Hepatocyte (in vitro differentiated cells): ENCODE data around the gene RSPH9.

Source experiments
- EZH2 ChIP-seq: fragments of 200-600 bp; sonication (generic); IDR thresholded peaks from 2 replicates; pipeline ENCODE4 v1.6.1; 2016; ENCODE audit warnings: antibody characterized with exemption, mild to moderate bottlenecking, borderline replicate concordance
- EZH2phosphoT487 ChIP-seq: fragments of 200-600 bp; sonication (generic); IDR thresholded peaks from one replicate; pipeline ENCODE4 v1.6.1; 2018; ENCODE audit warnings: antibody characterized with exemption, mild to moderate bottlenecking, low read depth, moderate library complexity; ENCODE audit not compliant: unreplicated experiment, severe bottlenecking
- TF ChIP-seq, protein P1 (sequence below): fragments of 200-600 bp; sonication (generic); IDR thresholded peaks from 2 replicates; pipeline ENCODE4 v1.5.1; 2016; ENCODE audit warnings: antibody characterized with exemption, mild to moderate bottlenecking; ENCODE audit not compliant: poor library complexity

DNA sequence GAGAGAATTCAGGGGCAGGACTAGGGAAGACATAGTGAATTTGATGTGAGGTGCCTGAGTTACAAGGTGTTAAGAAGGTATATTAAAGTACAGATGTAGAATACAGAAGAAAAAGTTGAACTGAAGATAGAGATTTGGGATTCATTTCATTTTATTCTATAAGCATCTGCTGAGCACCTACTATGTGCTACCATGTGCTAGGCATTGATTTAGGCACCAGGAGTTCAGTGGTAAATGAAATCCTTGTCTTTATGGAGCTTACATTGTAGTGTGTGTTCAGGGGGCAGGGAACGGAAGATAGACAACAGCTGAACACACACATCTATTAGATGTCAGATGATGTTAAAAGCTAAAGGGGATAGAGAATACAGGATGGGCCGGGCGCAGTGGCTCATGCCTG lies 2.8 kb downstream of the RSPH9 start:
- no peak for TF ChIP-seq EZH2
- TF ChIP-seq, protein P1, sequence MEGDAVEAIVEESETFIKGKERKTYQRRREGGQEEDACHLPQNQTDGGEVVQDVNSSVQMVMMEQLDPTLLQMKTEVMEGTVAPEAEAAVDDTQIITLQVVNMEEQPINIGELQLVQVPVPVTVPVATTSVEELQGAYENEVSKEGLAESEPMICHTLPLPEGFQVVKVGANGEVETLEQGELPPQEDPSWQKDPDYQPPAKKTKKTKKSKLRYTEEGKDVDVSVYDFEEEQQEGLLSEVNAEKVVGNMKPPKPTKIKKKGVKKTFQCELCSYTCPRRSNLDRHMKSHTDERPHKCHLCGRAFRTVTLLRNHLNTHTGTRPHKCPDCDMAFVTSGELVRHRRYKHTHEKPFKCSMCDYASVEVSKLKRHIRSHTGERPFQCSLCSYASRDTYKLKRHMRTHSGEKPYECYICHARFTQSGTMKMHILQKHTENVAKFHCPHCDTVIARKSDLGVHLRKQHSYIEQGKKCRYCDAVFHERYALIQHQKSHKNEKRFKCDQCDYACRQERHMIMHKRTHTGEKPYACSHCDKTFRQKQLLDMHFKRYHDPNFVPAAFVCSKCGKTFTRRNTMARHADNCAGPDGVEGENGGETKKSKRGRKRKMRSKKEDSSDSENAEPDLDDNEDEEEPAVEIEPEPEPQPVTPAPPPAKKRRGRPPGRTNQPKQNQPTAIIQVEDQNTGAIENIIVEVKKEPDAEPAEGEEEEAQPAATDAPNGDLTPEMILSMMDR: no peak
- TF ChIP-seq EZH2phosphoT487: no peak
